ENCODE results near the gene NEB.
"Not testable (repeated sequence)": the region's sequence is repeated elsewhere in the genome, so short reads cannot be mapped to it uniquely, and the experiment has no call there.

Gene NEB

DNA sequence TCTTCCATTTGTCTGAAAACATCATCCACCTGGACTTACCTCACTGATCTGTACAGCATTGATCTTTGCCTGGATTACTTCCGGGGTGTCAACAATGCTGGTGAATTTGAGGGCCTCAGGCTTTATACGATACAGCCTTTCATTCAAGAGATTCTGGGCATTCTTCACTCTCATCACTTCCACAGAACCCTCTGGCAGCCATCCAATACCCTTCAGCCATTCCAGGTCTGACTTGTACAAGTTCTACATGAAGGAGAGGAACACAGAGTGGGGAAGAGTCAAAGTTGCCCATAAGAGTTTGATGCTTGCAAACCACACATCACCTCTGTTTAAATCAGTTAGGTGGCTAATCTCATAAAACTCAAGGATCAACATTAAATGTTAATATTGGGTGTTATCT lies 130.7 kb downstream of the NEB start:
- DNase-seq = not testable (repeated sequence)

DNA sequence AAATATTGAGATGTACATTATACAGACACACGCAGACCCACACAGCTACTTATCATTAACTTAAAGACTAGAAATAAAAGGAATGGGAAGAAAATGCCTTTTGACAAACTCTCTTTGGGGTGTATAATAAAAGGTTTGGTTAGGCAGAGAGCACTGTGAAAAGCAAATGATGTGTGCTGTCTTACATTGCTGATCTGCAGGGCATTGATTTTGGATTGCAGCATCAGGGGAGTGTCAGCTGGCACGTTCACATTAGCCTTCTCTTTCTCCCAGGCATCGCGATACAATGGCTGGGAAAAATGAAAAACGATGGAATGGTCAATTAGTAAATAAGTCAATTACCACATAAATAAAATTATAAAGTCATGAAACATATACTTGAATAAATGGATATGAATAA lies 131.9 kb downstream of the NEB start:
- not testable (repeated sequence) for DNase-seq

DNA sequence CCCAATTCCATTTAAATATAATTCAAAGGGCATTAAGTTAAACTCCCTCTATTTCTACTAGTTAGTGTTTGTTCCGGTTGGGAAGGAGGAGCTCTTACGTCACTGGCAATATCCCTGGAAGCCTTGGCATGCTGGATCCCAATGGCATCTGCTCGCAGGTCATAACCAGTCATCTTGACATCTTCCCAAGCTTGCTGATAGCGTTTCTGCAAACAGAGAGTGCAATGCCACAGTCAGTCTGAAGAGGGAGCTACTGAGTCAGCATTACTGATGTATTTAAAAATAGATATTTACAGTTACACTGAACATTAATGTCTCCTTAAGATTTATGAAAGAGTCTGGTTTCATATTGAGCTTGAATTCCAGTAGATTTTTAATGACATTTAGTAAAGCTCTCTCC lies 132.5 kb downstream of the NEB start:
- not testable (repeated sequence) for DNase-seq

DNA sequence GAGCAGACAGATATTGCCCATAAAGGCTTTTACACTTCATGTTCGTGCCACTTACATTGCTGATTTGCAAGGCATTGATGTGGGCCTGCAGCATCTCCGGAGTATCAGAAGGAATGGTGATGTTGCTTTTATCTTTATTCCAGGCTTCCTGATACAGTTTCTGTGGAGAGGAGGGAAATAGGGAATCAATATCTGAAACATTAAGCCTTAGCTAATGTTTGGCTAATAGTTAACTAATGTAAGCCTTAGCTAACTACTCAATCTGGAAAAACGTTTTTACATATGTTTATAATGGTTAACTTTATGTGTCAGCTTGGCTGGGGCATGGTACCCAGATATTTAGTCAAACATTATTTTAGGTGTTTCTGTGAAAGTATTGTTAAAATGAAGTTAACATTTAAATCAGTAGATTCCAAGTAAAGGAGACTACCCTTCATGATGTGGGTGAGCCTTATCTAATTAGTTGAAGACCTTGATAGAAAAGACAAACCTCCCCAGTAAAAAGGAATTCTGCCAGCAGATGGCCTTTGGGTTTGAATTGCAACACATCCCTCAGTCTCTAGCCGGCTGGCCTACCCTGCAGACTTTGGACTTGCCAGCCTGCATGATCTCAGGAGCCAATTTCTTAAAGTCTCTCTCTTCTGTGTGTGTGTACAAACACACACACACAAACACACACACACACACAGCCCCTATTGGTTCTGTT lies 137.2 kb downstream of the NEB start:
- DNase-seq = not testable (repeated sequence)

DNA sequence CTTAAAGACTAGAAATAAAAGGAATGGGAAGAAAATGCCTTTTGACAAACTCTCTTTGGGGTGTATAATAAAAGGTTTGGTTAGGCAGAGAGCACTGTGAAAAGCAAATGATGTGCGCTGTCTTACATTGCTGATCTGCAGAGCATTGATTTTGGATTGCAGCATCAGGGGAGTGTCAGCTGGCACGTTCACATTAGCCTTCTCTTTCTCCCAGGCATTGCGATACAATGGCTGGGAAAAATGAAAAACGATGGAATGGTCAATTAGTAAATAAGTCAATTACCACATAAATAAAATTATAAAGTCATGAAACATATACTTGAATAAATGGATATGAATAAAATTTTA lies 142.4 kb downstream of the NEB start:
- DNase-seq = not testable (repeated sequence)

DNA sequence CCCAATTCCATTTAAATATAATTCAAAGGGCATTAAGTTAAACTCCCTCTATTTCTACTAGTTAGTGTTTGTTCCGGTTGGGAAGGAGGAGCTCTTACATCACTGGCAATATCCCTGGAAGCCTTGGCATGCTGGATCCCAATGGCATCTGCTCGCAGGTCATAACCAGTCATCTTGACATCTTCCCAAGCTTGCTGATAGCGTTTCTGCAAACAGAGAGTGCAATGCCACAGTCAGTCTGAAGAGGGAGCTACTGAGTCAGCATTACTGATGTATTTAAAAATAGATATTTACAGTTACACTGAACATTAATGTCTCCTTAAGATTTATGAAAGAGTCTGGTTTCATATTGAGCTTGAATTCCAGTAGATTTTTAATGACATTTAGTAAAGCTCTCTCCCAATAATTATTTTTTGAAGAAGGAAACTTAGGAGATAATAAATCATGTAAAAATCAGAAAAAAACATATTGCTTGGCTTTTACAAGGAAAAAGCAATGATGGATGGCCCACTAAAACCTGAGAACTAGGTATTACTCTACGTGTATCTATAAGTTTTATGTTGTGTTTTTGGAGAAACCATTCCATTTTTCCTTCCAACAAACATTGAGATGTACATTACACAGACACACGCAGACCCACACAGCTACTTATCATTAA lies 142.9 kb downstream of the NEB start:
- not testable (repeated sequence) for DNase-seq

DNA sequence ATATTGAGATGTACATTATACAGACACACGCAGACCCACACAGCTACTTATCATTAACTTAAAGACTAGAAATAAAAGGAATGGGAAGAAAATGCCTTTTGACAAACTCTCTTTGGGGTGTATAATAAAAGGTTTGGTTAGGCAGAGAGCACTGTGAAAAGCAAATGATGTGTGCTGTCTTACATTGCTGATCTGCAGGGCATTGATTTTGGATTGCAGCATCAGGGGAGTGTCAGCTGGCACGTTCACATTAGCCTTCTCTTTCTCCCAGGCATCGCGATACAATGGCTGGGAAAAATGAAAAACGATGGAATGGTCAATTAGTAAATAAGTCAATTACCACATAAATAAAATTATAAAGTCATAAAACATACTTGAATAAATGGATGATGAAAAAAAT lies 153.0 kb downstream of the NEB start:
- DNase-seq = not testable (repeated sequence)

DNA sequence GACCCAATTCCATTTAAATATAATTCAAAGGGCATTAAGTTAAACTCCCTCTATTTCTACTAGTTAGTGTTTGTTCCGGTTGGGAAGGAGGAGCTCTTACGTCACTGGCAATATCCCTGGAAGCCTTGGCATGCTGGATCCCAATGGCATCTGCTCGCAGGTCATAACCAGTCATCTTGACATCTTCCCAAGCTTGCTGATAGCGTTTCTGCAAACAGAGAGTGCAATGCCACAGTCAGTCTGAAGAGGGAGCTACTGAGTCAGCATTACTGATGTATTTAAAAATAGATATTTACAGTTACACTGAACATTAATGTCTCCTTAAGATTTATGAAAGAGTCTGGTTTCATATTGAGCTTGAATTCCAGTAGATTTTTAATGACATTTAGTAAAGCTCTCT lies 153.6 kb downstream of the NEB start:
- DNase-seq = not testable (repeated sequence)

DNA sequence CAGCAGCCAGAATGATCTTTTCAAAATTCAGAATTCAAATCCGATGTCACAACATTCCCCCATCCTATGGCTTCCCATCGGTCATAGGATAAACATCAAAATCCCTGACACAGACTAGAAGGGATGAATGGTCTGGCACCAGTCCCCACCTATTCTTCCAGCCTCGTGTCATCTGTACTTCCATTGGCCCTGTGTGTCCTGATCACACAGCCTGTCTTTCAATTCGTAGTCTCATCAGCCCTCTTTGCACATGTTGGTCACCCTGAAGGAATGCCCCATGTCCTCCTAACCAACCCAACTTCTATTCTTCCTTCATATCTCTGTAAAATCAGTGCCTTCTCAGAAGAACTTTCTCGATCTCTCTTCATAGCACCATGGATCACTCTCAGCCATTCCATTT lies 157.2 kb downstream of the NEB start:
- DNase-seq = no peak

DNA sequence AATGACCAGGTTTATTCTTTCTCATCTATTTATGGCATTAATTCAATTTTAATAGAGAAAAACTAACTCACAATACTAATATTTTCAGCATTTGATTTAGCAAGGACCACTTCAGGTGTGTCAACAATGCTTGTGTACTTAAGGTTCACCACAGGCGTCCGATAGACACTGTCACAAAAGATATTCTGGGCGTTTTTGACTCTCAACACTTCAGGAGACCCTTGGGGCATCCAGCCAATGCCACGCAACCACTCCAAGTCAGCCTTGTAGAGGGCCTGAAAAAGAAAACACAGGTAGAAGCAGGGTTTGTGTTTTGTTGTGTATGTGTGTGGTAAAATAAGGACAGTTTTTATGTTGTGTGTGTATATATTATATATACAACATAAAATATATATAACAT lies 158.2 kb downstream of the NEB start:
- DNase-seq = no peak

DNA sequence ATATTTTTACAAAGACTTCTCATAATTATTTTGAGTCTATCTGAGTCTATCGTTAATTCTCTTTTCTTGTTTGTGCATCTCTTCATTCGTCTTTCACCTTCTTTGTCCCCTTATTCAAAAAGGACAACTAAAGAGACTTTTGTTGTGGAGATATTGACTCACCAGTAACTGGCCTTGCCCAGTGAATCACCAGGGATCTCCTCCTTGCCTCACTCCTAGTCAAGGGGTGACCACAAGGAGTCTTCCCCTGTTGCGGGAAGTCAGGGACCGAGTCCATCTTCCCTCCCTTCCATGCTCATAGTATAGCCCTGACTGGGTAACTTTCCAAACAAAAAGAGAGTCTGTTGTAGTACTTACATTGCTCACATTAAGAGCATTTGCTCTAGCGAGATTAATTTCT lies 158.9 kb downstream of the NEB start:
- no peak for DNase-seq

DNA sequence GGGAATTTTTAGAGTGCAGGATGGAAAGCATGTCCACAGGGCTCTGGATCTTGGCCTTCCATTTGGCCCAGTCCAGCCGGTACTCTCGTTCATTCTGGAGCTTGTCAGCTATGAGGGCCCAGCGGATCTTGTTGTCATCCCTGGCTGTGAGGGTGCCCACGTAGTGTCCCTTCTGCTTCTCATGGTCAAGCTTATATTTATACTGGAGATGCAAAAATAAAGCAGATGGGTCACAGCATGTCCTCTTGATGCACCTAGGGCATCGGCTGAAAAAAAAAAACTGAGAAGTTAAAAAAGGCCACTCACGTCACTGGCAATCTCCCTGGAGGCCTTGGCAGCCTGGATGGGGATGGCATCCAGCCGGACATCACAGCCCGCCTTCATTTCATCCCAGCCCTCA lies 164.1 kb downstream of the NEB start:
- DNase-seq = no peak

DNA sequence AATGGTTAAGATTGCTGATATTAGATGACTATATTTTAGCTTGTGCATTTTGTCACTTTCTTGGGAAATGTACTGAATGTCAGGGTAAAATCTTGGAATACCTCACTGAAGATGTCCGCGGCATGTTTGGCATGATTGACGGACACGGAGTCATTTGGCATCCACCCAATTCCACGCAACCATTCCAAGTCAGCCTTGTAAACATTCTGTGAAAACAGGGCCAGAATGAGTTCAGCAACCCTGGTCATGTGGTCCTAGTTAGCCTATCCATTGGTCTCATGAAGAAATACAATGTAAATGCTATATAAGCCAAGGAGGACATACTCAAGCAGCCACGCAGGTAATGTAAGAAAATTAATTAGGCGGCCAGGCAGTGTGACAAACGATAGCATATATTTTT lies 165.1 kb downstream of the NEB start:
- DNase-seq = no peak

DNA sequence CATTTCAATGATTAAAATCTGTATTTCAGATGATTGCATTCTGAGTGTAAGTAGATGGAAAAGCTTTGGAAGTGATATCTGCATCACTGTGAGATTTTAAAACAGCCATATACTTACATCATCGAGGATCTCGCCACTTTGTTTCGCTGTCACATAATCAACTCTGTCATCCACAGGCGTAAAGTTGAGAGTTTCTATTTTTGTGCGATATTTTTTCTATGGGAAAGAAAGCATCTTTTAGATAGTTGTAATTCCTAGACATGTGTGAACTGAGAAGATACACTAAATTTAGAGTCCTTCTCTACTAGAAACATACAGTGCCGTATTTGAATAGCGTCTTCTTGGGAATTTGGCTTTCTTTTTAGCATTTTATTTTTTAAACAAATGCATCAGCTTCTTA lies 165.8 kb downstream of the NEB start:
- DNase-seq = no peak

DNA sequence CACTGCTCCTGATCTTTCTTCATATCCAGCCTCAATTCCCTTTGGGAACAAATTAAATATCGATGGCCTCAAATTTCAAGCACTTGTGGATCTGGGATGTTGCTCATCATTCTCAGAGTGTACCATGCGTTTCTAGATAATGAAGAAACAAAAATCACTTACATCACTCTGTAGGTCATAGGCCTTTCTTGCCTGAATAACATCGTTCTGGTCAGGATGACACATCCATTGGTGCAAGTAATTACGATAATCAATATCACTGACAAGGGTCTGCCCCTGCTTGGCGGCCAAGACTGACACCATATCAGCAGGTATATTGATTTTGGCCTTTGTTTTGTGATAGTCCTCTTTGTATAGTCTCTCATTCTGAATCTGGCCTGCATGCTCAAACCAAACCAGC lies 167.3 kb downstream of the NEB start:
- DNase-seq = no peak

DNA sequence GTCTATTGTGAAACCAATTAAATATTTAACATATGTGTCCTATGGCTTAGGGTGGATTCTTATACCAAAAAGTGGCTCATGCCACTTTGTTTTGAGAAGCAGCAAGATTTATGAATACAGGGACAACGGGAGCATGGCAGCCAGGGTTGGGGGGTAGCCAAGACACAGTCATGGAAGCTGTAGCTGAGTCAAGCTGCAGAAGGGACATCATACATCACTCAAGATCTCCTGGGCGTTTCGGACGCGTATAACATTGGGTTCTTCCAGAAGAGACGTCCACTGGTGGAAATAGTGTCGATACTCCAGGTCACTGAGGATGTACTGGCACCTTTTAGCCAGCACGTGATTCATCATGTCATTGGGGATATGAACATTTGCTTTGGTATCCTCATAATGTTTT lies 171.9 kb downstream of the NEB start:
- DNase-seq = no peak

DNA sequence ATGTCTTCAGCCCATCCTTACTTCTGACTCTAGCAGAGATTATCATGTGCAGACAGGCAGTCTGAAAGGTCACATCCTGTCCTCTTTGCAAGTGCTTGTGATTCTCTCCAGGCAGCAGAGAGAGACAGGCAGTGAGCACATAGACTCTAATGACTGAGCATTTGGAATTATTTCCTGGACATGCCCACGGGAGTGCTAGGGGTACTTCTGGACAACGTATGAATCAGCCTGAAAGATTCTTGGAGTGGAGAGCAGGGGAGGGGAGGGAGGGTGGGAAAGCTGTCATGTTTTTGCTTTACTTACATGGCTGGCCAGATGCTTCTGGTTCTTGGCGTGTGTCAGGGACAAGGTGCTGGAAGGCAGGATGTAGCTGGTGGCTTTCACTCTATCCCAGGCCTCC lies 174.0 kb downstream of the NEB start:
- no peak for DNase-seq

DNA sequence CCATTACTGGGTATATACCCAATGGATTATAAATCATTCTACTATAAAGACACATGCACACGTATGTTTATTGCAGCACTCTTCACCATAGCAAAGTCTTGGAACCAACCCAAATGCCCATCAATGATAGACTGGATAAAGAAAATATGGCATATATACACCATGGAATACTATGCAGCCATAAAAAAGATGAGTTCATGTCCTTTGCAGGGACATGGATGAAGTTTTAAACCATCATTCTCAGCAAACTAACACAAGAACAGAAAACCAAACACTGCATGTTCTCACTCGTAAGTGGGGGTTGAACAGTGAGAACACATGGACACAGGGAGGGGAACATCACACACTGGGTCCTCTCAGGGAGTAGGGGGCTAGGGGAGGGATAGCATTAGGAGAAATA lies 174.8 kb downstream of the NEB start:
- not testable (repeated sequence) for DNase-seq

DNA sequence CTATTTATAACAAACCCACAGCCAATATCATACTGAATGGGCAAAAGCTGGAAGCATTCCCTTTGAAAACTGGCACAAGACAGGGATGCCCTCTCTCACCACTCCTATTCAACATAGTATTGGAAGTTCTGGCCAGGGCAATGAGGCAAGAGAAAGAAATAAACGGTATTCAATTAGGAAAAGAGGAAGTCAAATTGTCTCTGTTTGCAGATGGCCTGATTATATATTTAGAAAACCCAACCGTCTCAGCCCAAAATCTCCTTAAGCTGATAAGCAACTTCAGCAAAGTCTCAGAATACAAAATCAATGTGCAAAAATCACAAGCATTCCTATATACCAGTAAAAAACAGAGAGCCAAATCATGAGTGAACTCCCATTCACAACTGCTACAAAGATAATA lies 176.4 kb downstream of the NEB start:
- DNase-seq = not testable (repeated sequence)

DNA sequence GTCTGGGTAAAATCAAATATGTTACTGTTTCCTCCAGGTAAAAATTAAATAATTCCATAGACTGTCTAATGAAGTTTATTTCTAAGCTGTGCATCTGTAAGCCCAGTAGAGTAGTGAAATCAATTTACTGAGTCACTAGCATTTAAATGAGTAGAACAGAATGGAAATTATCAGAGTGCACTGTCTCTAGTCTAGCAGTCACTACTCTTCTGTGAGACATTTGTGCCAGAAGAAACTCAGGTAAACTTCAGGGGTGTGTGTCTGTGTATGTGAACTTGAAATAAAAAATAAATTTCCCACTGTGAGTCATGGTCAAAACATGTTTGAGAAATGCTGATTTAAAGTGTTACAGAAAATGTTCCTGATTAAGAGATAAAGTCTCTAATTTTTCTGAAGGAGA lies 178.2 kb downstream of the NEB start:
- DNase-seq = no peak

DNA sequence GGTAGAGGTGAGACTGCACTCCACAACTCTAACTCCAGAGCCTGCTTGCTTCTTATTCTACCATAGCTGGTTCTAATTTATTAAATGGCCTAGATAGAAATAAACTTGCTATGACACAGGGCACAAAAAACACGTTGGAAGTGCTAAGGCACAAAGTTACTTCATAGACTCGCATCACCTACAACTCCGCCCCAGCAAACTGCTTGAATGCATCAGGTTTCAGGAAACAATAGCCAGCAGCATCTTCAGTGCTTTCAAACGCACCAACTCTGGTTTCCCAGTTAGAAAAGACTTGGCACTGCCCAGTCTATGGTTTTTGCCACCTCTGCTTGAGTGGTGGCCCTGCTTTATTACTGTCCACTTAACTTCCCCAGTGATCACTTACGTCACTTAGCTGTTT lies 182.0 kb downstream of the NEB start:
- no peak for DNase-seq

DNA sequence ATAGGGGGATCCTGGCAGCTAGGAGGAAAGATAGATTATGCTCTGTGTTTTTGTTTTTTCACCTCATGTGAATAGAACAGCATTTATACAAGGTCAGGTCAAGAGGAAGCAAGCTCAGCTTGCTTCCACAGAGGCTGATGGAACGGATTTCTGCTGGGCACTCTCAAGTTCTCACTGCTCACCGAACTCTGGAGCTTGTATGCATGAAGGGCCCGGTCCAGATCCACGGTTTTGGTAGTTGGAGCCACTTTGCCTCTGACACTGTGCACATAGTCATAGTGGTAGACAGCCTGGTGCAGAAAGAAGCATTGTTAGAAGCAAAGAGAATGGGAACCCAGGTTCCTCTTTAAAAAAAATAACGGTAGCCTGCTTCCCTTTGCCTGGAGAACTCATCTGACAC lies 182.7 kb downstream of the NEB start:
- DNase-seq = no peak

DNA sequence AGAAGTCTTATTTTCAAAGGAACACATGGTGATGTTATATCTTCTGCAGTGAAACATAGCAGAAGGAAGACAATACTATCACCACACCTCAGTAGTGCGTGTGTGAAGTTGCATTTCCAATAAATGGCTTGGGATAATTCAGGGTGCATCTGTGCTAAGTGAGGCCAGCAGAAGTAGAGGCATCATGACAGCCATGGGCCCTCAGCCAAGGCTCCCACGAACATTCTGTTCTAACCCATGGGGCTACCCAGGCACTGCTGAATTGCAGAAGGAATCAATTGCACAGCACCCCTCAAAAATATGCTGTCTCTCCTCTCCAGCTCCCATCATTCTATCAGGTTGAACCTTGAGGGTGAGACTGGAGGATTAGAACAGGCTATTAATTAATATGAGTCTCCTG lies 185.1 kb downstream of the NEB start:
- no peak for DNase-seq

DNA sequence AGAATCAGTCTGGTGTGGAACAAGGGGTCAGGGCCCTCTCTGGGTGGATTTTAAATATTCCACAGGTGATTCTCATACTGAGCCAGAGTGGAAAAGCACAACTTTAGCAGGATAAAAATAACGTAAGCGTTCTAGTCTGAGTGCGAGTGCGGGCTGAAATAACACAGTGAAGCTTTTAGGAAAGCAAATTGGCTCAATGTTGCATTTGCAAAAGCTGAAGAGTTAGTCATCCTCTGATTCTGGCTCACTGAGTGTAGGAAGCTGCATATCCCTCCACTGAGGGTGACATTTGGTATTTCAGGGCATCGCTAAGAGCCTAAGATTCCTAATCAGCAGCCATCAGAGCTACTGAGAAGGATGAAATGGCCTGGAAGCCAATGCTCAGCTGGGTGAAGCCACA lies 189.8 kb downstream of the NEB start:
- DNase-seq = no peak

DNA sequence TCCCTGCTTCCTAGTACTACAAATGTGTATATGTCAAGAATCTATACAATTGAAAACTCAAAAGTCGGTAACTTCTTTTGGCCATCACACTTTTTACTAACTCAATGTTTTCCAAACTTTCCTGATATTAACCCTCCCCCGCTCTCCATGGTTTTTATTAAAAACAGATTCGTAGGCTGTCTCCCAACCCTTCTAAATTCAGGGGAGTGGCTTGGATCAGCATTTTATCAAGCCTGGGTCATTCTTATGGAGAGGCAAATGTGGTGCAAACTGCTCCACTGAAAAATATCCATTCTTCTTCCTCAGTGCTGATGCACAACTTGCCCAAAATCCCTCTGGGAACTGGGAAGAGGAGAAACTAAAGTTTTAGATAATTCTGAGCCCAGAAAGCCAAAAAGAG lies 190.4 kb downstream of the NEB start:
- no peak for DNase-seq

All from CD4-positive, alpha-beta T cell treated with Interleukin-21 for 1 hour (primary cell).